ENCODE data around the gene KCNB1.

GRCh38 chr20:49470922-49471321 lies 11.5 kb downstream of the KCNB1 start:
- TF ChIP-seq EZH2 (IDR thresholded peaks at IDR 0.05; ENCODE audit: low read length, missing control alignments), result no peak
- no peak for TF ChIP-seq CTCF (conservative IDR thresholded peaks at IDR 0.05 in 1 of 2, IDR thresholded peaks at IDR 0.05 in 1 of 2; ENCODE audit: low read depth in 1 of 2, low read length in 2 of 2)

Measured in fibroblast of lung (primary cell).